SKM-1 (cell line): ENCODE results near the gene LAMB1.
"Not testable (repeated sequence)": the region's sequence is repeated elsewhere in the genome, so short reads cannot be mapped to it uniquely, and the experiment has no call there.

Experiments
- DNase-seq: peaks from one replicate; lab custom pipeline; 2025; ENCODE audit not compliant: unreplicated experiment; lab: John Stamatoyannopoulos, UW

Gene LAMB1

DNA sequence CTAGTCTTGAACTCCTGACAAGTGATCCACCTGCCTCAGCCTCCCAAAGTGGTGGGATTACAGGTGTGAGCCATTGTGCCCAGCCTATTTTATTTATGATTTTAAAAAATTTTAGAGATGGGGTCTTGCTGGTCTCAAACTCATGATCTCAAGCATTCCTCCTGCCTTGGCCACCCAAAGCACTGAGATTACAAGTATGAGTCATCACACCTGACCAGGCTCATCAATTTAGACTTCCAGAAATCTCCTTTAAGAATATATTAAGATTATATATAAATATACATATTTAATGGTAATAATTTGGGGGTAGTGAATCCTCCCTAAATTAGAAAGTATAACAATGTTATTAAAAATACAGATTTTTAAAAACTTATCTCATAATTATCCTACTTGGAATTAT, 29.1 kb downstream of the LAMB1 start:
- DNase-seq = no peak

DNA sequence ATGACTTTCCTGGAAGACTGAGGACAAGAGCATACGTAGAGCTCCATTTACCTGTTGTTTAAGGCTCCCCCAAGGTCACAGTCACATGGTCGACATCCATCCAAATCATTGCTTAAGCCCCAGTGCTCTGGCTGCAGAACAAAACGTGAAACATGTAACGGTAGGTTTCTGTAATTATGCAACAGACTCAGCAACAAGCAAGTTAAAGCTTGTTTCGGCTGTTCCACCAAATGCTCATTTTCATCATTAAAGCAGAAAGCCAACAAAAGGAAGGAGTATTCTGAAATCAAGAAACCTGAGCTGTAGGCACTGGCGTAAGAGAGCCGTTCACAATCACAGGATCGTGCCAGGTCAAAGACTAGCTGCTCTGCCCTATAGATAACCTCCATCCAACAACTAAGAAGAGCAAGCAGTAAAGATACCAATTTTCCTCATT, 30.0 kb downstream of the LAMB1 start:
- no peak for DNase-seq

DNA sequence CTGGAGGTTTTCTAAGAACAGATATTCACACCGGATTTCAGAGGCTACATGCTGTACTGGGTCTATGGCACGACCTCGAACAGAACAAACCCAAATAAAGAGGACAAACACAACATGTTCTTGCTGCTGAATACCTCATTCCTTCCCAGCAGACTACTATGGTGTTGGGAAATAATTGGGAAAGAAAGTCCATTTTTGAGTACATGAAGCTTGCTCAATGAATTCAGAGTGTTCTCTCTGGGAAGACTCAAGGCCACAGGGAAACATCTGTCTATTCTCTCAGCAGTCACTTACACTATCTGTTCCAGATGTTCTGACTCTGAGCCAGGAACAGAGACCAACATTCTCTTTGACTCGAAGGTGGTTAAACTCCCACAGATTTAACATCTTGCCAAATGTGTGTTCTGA, 30.9 kb downstream of the LAMB1 start:
- no peak for DNase-seq

DNA sequence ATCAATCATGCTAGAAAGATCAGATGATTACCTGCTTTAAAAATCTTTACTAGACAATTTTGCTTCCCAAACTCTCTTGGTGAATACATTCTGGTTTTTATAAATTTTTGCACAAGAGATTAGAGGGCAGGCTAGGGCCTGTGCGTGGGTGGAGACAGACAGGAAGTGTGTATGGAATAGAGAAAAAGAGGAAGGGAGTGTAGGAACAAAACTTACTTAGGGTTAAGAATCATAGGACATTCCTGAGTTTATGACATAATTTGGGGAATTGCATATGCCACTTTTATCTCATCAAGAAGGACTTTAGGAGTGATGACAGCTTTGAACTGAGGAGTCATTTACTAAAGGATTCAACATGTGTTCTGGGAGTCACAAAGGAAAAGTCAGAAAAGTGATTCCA, 31.3 kb downstream of the LAMB1 start:
- DNase-seq = no peak

DNA sequence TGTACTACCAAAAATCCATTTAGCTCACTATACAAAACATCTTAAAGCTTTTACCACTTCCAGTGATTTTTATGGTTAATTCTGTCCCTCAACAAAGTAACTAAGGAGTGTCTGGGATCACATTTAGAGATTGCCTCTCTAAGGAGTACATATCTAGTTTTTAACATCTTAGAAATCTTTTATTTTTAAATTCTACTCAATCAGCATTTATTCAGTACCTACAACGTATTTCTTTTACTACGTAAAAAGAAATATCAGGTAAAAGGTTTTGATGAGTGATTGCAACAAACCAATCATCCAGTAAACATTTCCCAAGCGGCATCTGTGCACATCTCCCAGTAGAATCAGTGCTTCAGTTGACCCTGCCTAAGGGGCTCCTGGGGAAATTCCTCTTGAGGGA, 31.9 kb downstream of the LAMB1 start:
- no peak for DNase-seq

DNA sequence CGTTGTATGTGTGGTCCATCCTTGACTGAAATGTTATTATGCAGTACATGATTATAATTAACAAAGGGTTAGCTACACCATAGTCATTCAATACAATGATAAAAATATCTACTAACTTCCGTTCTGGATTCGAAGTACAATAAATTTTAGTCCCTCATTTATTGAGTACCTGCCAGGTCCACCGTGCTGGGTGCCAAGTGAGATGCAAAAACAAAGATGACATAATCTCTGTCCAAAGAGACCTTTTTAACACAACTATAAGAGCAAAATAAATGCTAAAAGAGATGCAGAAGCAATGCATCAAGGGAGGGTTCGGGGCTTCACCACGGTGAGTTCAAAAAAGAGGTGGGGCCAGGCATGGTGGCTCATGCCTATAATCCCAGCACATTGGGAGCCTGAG, 33.1 kb downstream of the LAMB1 start:
- DNase-seq = no peak

DNA sequence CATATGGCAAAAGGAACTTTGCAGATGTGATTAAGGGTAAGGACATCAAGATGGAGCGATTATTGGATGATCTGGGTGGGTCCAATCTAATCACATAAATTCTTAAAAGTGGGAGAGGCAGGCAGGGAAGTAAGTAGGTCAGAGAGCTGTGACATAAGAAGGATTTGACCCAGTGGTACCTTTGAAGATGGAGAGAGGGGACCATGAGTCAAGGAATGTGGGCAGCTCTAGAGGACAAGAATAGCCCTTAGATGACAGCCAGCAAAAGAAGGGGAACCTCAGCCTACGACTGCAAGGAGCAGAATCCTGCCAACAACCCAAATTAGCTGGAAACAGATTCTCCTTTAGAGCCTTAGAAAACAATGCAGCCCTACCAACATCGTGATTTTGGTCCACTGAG, 34.5 kb downstream of the LAMB1 start:
- no peak for DNase-seq

DNA sequence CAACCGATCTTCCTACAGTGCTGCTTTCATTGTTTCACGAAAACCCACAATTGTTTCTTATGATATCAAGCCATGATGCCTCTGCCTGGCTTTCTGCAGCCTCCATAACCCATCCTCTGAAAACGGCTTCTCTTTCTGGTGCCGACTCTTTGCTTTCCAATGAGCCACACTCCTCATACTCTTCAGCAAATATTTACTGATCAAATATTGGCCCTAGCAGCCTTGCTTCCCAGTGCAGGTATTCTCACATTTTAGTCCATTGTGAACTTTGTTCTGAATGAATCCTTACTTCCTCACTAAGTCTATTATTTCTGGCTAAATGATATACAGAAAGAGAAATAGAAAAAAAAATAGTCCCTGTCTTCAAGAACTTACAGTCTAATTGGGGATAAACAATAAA, 35.5 kb downstream of the LAMB1 start:
- no peak for DNase-seq

DNA sequence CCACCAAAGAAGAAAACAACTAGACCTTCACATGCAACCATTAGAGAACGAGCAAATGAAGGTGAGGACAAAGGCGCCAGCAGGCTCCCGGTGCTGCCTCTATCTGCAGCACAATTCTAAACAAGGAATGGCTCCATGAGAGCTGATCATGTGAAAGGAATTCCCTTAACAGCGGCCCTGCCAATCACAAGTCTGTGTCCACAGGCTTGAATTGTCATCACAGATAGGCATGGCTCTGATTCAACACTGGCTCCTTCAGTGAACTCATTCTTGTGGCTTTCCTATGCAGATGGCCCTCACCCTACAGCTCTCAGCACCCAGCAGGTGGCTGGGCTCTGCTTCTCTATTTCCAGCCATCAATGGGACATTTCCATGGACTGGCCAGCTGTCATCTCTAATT, 36.2 kb downstream of the LAMB1 start:
- no peak for DNase-seq

DNA sequence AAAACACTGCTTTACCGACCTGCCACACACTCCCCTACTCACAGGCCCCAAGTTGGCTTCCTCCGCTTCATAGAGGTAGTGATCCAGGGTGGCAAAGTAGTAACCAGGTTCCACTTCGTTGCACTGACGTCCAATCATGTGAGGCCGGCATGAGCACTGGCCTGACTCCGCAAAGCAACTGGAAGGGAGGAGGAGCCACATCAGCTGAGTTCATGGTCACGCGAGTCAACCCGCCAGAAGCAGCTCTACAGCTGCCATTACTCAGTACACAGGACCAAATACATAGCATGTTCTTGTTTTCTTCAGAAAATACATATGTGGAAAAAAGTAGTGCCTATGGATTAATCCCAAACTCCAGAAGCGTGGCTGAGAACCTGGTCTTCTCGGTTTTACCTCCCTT, 38.5 kb downstream of the LAMB1 start:
- DNase-seq = no peak

DNA sequence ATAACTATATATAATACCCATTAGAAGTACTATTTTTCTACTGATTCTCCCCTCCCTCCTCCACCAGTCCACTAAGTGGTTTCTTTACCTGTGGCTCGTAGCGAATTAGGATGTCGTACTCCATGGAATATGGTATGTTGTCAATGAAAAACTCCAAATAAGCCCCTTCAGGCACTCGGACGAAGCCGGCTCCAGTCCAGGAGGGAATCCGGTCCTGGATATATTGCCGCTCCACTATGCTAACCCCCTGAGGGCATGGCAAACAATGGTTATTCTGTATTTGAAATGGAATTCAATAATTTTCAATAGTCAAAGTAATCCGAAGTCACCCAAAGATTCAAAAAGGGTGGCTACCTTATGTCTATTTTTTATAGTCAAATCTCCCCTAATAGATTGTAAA, 40.1 kb downstream of the LAMB1 start:
- no peak for DNase-seq

DNA sequence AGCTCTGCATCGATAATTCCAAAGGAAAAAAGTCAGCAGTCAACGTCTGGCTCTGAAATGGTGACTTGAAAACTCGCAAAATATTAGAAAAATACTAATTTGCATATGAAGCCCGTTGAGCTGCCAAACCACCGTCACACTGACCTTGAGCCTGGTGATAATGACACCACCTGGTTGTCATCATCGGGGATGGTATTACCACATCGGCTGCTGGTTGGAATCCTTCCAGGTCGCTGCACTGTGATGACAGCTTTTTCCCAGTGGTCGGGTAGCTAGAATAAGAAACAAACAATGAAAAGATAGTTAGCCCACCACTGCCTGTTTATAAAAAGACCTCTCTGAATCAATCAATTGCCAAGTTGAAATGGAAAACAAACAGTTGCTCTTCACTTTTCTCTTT, 41.6 kb downstream of the LAMB1 start:
- DNase-seq = no peak

DNA sequence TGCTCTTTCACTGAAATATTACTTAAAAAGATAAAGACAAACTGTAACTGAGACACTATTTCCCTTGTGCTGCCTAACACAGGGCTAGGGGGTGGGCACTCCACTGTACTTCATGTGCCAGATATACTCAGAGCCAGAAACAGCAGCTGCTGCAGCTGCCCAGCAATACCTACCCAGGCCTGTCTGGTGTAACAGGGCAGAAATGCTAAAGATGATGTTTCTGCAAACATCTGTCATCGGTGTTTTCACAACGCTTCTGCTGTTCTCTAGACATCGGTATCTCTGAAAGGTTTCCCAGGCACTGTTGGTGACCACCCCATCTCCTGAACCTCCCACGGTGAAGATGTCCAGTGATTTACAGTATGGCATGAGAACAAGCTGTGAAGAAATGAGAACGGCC, 42.7 kb downstream of the LAMB1 start:
- DNase-seq = no peak

DNA sequence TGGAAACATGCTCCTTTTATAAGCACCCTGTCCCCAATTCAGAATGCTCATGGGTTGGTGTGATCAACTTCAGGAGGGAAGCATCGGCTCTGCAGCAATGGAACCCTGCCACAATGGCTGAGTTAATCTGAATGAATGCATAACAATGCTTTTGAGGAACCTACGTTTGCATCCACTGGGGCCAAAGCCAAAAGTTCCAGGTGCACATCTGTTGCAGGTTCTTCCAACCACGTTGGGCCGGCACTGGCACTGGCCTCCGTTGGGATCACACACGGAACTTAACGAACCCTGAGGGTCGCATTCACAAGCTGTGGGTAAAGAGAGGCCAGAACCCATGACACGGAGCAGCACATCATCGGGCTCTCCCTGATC, 43.4 kb downstream of the LAMB1 start:
- DNase-seq = no peak

DNA sequence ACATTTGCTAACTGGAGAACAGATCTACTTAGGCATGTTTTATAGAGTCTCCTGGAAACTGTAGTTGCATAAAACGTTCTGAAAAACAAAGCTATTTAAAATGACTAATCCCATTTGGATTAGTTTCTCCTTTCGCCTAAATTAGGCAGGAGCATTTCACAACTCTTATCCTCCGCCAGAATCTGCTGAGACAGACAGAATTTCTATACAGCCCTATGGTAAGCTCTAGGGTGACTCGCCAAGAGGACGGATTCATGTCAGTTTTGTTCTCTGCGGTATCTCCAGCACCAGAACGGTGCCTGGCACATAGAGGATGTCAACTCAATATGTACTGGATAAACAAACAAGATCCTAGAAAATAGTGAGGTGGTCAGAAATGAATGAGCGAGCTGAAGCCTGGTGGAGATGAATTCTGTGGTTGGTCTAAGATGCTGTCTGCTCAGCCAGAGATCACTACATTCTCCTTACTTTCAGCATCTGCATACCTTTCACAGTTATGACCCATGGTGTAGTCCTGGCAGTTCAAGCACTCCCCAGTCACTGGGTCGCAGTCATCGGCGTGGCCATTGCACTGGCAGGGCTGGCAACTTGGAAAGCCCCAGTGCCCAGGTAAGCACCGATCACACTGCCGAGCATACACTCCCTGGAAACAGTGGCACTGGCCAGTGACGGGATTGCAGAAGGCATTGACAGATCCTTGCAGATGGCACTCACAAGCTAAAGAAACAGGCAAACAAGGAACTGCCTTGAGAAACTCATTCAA, 44.0 kb downstream of the LAMB1 start:
- DNase-seq = no peak

DNA sequence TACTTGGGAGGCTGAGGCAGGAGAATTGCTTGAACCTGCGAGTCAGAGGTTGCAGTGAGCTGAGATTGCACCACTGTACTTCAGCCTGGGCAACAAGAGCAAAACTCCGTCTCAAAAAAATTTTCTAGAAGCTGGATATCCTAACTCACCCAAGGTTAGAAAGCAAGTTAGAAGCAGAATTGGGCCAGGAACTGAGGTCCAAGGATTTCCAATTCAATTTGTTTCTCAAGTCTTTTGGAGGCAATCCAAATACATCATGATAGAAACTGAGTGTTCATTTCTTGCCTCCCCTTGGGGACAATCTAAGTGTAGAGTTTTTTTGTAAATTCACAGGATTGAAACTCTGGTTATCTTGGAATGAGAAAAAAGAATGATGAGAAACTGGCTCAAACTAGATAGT, 45.5 kb downstream of the LAMB1 start:
- DNase-seq = no peak

DNA sequence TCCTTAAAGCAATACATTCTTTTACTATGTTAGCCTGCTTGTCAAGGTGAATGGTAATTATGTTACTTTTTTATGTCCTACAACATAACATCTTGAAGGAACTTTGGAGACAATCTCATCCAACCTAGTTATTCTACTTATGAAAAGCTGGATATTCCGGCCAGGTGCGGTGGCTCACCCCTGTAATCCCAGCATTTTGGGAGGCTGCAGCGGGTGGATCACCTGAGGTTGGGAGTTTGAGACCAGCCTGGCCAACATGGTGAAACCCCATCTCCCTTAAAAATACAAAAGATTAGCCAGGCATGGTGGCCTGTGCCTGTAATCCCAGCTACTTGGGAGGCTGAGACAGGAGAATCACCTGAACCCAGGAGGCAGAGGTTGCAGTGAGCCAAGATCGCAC, 46.0 kb downstream of the LAMB1 start:
- DNase-seq = not testable (repeated sequence)

DNA sequence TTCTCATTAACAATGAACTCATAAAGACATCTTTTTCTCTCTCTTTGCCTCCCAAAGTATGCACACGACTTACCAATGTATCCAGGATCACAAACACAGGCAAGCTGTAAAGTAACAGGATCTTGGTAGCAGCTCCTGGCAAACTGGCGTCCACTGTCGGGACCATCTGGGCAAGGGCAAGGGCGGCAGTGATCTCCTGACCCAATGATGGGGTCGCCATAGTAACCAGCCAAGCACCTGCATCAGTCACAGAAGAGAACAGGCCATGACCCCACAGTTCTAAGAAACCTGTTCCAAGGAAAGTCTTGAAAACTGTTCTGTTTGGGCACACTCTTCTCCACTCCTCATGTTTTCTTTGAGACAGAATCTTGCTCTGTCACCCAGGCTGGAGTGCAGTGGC, 47.6 kb downstream of the LAMB1 start:
- no peak for DNase-seq

DNA sequence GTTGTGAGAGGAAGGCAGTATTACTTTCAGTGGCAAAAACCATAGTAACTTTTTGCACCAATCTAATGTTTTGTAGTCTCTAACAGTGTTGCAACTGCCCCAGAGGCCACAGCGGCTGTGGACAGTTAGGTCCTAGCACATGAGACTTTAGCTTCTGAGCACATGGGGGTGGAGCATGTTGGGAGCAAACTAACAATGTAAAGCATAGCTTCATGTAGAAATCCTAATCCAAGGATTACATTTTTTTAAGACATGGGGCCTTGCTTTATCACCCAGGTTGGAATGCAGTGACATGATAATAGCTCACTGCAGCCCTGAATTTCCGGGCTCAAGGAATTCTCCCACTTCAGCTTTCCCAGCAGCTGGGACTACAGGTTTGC, 49.0 kb downstream of the LAMB1 start:
- DNase-seq = no peak

DNA sequence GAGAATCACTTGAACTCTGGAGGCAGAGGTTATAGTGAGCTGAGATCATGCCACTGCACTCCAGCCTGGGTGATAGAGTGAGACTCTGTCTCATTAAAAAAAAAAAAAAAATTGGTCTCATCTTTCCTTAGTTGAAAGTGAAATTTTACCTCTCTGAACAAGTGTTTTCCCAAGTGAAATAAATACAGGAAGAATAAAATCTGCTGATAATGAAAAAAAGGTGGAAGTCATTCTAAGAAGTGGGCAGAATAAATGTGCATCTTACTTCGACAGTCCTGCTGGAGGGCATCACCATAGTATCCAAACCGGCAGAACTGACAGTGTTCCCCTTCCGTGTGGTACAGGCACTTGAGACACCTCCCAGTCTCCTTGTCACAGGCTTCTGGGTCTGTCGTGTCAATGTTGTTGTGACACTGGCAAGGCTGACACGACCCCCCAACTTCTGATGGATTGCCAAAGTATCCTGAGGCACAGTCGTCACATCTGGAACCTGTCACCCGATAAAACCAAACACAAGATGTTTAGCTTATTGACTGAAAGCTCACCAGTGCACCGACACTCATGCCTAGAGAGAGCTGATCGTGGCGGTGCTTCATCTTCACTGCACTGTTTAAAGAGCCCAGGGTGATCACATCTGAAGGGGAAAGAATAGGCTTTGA, 49.6 kb downstream of the LAMB1 start:
- DNase-seq = no peak

DNA sequence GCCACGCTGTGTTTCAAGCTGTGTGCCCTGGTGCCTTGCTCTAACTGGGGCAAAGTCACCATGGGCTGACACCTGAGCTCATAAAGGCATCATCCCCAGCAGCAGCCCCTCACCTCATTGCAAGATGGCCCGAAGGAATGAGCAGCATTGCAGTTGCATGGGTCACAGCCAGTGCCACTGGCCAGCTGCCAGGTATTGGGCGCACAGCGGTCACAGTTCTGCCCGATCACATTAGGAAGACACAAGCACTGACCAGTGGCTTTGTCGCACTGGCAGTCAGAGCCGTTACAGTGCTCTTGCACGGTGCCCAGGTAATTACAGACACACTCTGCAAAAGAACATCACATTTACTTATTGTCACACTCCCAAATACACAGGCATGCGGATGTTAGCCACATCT, 51.1 kb downstream of the LAMB1 start:
- DNase-seq = no peak

DNA sequence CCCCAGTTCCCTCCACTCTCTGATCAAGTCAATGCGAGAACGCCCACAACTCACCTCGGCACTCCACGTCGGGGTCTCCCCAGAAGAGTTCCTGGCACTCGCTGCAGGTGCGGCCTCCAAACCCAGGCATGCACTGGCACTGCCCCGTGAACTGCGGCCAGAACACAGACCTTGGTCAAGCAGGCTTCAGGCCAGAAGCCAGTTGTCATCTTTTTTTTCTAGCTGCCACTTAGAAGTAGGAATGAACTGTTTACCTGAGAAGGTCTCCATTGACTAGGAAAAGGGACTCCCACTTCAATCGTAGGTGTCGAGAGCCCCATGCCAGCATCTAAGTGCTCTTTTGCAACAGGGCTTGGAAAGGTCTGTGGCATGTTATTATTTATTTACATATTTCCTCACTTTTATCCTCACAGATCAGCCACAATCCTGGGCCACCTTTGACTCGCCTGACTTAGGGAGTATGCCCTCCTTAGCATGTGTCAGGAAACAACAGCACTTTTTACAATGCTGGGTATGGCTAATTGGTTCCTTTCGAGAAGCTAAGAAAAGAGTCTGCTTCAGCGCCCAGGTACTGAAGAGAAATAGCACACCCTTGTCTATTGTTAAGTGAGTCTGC, 51.7 kb downstream of the LAMB1 start:
- DNase-seq = no peak
